Coronary artery (tissue), 2 donors: Measurements from ENCODE around the gene RFX4.

Experiments
- DNase-seq: peaks from one replicate; pipeline ENCODE4 v3.0.0-alpha.2; 2017; ENCODE audit warnings: low spot score
- H3K27ac ChIP-seq, 2 donors: fragments of 200-600 bp; sonication (generic); one replicate each; pipeline ENCODE4 v1.5.1; 2016 to 2019
- H3K4me3 ChIP-seq: fragments of 200-600 bp; sonication (generic); 2 replicates; pipeline ENCODE4 v1.5.1; 2016; ENCODE audit warnings: mild to moderate bottlenecking, moderate library complexity
- TF ChIP-seq, protein P1 (sequence below): fragments of 200-600 bp; sonication (generic); IDR thresholded peaks from one replicate; pipeline ENCODE4 v1.5.1; 2019; ENCODE audit warnings: antibody characterized with exemption

Gene RFX4

DNA sequence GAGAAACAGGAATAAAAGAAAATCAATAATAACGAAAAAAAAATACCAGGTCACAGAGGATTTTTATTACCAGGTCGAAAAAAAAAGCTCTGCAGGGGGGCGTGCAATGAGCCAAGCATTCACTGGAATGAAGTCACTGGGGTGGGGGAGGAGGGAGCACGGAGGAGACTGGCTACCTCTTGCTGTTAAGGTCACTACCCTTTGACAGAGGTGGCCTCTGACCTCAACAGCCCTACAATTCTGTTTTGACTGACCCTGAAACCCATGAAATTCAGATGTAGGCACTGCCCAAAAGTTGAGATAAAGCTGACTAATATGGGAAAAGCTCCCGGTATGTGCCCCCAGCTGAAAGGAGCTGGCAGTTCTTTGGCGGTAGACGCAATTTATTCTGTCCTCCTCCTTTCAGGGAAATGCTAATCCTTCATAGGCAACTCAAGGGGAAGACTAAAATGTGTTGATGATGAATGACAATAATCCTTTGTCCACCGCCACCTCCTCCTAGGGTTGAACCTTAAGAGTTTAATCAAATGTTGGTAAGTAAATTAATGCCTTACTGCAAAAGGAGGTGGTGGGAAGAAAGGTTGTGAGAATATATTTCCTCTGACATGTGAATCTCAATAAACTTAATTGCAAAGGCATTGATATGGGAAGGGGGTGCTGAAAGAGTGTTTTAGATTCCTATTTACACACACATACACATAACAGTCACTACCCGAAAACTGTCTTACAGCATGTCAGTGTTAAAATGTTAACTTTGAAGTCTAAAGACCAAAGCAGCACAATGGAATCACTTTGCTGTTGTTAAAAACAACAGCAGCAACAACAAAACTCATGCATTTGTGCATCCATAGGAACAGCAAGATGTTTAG lies 185.4 kb downstream of the RFX4 start:
- TF ChIP-seq, protein P1, sequence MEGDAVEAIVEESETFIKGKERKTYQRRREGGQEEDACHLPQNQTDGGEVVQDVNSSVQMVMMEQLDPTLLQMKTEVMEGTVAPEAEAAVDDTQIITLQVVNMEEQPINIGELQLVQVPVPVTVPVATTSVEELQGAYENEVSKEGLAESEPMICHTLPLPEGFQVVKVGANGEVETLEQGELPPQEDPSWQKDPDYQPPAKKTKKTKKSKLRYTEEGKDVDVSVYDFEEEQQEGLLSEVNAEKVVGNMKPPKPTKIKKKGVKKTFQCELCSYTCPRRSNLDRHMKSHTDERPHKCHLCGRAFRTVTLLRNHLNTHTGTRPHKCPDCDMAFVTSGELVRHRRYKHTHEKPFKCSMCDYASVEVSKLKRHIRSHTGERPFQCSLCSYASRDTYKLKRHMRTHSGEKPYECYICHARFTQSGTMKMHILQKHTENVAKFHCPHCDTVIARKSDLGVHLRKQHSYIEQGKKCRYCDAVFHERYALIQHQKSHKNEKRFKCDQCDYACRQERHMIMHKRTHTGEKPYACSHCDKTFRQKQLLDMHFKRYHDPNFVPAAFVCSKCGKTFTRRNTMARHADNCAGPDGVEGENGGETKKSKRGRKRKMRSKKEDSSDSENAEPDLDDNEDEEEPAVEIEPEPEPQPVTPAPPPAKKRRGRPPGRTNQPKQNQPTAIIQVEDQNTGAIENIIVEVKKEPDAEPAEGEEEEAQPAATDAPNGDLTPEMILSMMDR = no peak
- H3K4me3 ChIP-seq = no peak overlapping the region
- peak overlapping the region; percentile 5 to 53 for H3K27ac ChIP-seq
- DNase-seq = no peak

DNA sequence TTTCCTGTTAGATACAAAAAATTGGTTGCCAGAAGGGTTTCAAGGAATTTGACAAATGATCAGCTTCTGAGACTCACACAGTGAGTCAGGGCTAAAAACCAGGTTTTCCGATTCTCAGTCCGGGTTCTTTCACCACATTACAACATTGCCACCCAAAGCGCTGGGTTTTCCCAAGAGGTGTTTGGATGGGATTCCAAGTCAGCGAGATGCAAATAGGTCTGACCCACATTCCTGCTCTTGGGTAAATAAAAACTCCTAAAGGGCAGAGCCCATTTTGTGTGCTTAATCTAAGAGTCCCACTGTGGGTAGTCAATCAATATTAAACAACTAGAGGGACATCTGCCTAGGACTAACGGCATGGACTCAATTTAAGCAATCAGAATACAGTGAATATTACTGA lies 186.3 kb downstream of the RFX4 start:
- Histone ChIP-seq H3K27ac (peak overlapping the region in 1 of 2 donors; percentile 53), H3K4me3 (no peak overlapping the region)
- DNase-seq = no peak
- TF ChIP-seq, protein P1 = no peak

DNA sequence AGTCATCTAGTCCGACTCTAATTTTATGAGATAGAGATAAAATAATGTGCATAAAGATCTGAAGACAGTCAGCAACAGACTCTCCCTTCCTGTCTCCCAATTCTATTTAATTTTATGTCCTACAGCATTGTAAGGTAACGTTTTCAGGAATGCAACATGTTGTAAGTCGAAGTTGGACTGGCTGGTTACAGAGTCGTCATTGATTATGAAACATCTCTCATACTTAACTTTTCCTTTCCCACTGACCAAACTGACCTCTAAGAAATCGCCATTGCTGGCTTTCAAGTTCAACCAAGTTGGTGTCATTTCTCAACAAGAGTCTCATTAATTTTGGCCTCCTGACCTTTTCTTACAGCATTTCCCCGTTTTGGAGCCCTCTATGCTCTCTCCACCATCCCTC lies 186.7 kb downstream of the RFX4 start:
- no peak for DNase-seq
- H3K27ac ChIP-seq = peak overlapping the region; percentile 12 to 53
- H3K4me3 ChIP-seq = no peak overlapping the region
- TF ChIP-seq, protein P1 = no peak

DNA sequence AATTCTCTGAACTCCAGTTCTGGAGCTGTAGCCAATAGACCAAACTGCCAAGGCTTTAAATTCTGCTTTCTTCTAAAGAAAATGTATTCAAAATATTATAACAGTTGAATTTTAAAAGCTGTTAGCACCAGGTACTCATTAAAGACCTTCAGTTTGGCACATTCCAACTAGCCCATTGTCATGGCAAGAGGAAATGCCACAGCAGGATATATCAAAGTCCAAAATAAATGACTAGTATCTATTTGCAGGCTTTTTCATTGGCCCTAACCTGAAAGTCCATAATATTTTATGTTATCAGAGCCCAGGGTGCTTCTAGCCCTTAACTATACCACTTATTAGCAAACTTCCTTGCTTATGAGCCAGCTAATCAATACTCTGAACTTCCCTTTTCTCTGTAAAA lies 188.6 kb downstream of the RFX4 start:
- TF ChIP-seq, protein P1 = no peak
- DNase-seq = no peak
- H3K27ac ChIP-seq = peak overlapping the region; percentile 37 to 68
- H3K4me3 ChIP-seq = no peak overlapping the region

DNA sequence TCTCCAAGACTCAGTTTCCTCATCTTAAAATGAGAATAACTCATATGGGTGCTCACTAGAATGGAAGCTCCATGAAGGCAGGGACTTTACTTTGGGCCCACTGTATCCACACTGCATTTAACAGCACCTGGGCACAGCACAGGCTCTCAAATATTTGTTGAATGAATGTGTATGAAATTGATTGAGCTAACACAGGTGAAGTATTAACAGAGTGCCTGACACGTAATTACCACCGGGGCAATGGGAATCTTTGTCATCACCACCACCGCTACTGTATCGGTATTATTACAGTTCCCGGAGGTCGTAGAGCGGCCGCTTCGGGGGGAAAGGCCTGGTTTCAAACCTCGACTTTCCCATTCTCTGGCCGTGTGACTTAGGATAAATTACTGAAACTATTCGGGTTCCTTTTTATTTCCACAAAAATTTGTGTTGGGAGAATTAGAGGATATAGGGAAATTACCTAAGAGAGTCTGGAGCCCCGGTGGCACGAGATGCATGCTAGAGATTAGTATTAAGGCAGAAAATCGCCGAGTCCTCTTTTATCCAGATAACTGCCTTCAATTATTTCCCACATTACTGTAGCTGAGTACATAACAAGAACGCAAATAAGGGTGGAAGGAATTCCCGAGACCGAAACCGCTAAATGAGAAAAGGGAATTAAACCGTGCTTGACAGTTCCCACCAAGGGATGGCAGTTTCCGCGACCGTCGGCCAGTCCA lies 190.6 kb downstream of the RFX4 start:
- no peak for DNase-seq
- TF ChIP-seq, protein P1 = no peak
- Histone ChIP-seq H3K27ac (peak overlapping the region; percentile 91 to 97), H3K4me3 (peak overlapping the region; percentile 98)

DNA sequence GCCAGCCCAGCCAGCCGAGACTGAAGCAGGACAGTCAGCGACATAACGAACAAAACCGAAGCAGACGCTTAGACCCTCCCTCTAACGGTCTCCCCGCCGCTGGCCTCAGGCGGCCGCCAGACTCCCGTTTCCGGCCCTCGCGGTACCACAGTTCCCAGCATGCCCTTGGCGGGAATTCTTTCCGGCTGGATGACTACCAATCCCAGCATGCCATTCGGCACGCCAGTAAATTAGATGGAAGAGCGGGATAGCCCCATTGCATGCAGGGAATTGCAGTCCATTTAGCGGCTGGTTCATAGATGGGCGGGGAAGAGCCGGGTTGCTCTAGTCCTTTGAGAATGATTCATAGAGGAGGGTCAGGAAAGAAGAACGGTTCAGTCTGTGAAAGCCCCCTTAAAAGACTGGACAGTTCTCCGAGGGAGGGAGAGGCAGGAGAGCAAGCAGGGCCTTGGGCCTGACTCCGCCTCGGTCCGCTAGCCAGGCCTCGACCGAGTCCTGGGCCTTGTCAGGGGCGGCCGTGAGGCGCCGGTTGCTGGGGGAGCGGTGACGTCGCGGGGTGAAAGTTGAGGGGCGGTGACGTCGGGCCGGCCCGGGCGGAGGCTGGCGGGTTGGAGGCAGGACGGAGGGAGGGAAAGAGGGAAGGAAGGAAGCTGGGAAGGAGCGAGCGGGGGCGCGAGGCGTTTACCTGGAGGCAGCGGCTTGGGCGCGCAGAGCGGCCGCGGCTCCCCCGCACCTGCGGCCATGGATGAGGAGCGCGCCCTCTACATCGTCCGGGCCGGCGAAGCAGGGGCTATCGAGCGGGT lies 191.4 kb downstream of the RFX4 start, which contains the start of gene RIC8B:
RIC8B (plus strand) TSS at position 678 of the 803 bp plus-strand sequence; CDS start at position 742, 64 bp downstream.
- peak within 1 kb of the TSS; percentile 91 to 97 for H3K27ac ChIP-seq
- H3K4me3 ChIP-seq = peak within 1 kb of the TSS; percentile 98
- TF ChIP-seq, protein P1 = no peak
- peak; percentile 97 for DNase-seq
